ENCODE results near the gene NPIPA2.
"Not testable (repeated sequence)": the region's sequence is repeated elsewhere in the genome, so short reads cannot be mapped to it uniquely, and the experiment has no call there.

Gene NPIPA2

GRCh38 chr16:14742273-14743128 lies at the start of gene NPIPA2:
Gene NPIPA2 (plus strand): TSS chr16:14742533. CDS start chr16:14748066, 5,533 bp downstream.
- H3K4me3 ChIP-seq (ENCODE audit: low read depth, low read length) = not testable (repeated sequence)

DNA sequence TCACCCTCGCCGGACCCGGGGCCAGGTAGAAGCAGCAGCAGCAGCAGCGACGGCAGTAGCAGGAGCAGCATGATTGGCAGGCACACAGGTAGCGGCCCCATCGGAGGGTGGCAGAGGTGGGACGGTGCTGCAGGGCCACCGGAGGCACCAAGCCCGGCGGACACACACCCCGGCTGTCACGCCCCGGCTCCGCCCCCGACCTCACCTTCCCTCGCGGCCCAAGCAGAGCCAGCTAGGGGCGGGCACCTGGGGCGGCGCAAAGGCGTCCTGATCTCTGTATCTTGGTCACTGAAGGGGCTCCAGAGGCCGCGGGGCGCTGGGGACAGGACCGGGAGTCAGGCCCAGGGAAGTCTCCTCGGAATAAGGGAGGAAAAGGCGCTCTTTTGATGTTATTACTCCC lies 48.2 kb upstream of the NPIPA2 start, which contains the start of gene PLA2G10:
Gene PLA2G10 (minus strand): TSS at position 180 of the 400 bp plus-strand sequence. CDS start 79 bp downstream, at position 101.
- not testable (repeated sequence) for H3K4me3 ChIP-seq (ENCODE audit: low read depth, low read length)

DNA sequence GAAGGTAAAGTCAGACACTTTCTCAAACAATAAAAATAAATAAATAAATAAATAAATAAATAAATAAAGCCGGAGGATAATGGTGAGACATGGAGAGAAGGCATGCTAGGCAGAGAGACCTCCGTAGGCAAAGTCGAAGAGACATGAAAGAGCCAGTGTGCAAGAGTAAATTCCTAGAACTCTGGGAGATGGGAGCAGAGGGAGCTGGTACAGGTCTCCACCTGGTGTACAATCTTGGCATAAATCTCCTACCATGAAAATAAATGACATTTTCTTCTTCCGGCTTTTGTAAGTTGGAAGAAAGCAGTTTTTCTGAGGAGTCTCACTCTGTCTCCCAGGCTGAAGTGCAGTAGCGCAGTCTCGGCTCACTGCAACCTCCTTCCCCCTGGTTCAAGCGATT lies 40.5 kb upstream of the NPIPA2 start:
- not testable (repeated sequence) for H3K4me3 ChIP-seq (ENCODE audit: low read depth, low read length)

DNA sequence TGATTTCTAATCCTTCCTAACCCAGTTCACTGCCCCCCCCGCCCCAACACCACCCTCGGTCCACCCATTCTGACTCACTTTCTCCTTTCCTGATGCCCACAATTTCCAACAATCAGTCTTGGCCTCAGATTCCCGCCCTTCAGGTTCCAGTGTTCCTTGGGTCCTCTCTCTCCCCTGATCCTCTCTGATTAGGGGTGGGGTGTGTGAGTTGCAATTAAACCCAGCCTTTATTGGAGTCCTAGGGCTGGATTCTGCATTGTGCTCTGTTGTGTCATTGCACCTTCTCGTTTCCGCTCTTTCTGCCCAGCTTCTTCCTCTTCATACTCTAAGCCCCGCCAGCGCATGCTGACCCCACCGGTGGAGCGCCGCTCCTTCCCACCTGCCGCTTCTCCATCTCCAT lies 39.7 kb upstream of the NPIPA2 start:
- H3K4me3 ChIP-seq (ENCODE audit: low read depth, low read length) = not testable (repeated sequence)

GRCh38 chr16:14703156-14704011 lies 38.9 kb upstream of the NPIPA2 start, which contains the start of gene NPIPA3:
Gene NPIPA3 (plus strand): TSS chr16:14703411. CDS start chr16:14708944, 5,533 bp downstream.
- not testable (repeated sequence) for H3K4me3 ChIP-seq (ENCODE audit: low read depth, low read length)

DNA sequence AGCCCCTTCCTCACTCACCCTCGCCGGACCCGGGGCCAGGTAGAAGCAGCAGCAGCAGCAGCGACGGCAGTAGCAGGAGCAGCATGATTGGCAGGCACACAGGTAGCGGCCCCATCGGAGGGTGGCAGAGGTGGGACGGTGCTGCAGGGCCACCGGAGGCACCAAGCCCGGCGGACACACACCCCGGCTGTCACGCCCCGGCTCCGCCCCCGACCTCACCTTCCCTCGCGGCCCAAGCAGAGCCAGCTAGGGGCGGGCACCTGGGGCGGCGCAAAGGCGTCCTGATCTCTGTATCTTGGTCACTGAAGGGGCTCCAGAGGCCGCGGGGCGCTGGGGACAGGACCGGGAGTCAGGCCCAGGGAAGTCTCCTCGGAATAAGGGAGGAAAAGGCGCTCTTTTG lies 9.1 kb upstream of the NPIPA2 start:
- not testable (repeated sequence) for H3K4me3 ChIP-seq (ENCODE audit: low read depth, low read length)

- not testable (repeated sequence) for H3K4me3 ChIP-seq (ENCODE audit: low read depth, low read length)
These were observed 1.4 kb upstream of the NPIPA2 start for GRCh38 chr16:14740832-14741385.

DNA sequence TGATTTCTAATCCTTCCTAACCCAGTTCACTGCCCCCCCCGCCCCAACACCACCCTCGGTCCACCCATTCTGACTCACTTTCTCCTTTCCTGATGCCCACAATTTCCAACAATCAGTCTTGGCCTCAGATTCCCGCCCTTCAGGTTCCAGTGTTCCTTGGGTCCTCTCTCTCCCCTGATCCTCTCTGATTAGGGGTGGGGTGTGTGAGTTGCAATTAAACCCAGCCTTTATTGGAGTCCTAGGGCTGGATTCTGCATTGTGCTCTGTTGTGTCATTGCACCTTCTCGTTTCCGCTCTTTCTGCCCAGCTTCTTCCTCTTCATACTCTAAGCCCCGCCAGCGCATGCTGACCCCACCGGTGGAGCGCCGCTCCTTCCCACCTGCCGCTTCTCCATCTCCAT lies 539 bp upstream of the NPIPA2 start:
- H3K4me3 ChIP-seq (ENCODE audit: low read depth, low read length) = not testable (repeated sequence)

DNA sequence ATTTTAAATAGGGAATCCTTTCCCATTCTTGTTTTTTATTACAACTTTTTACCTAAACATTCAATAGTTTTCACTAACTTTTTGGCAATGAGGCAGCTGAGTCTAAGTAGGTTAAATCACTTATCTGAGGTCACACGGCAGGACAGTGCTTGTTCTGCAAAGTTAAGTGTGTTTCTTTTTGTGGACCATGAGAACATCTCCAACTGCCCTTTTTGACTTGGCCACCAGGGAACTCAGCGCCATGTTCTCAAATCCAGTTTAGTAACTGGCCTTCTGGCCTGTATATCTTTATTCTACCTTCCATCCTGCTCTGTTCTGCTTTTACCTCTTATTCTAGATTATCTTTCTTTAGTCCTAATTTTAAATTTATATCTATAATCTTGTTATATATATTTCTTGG lies 31.3 kb downstream of the NPIPA2 start:
- not testable (repeated sequence) for H3K4me3 ChIP-seq (ENCODE audit: low read depth, low read length)

DNA sequence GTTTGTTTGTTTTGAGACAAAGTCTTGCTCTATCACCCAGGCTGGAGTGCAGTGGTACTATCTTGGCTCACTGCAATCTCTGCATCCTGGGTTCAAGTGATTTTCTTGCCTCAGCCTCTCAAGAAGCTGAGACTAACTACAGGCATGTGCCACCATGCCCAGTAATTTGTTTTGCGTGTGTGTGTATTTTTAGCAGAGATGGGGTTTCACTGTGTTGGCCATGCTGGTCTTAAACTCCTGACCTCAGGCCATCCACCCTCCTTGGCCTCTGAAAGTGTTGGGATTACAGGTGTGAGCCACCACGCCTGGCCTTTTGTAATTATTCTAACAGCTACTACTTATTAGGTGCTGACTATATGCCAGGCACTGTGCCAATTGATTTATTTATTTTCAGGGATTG lies 33.3 kb downstream of the NPIPA2 start:
- H3K4me3 ChIP-seq (ENCODE audit: low read depth, low read length) = not testable (repeated sequence)

GRCh38 chr16:14776763-14777162 lies 34.4 kb downstream of the NPIPA2 start:
- not testable (repeated sequence) for H3K4me3 ChIP-seq (ENCODE audit: low read depth, low read length)

GRCh38 chr16:14779368-14779877 lies 37.1 kb downstream of the NPIPA2 start:
- not testable (repeated sequence) for H3K4me3 ChIP-seq (ENCODE audit: low read depth, low read length)

- H3K4me3 ChIP-seq (ENCODE audit: low read depth, low read length) = not testable (repeated sequence)
These were observed 43.8 kb downstream of the NPIPA2 start for GRCh38 chr16:14786180-14786579.

GRCh38 chr16:14789577-14789976 lies 47.2 kb downstream of the NPIPA2 start:
- not testable (repeated sequence) for H3K4me3 ChIP-seq (ENCODE audit: low read depth, low read length)

- not testable (repeated sequence) for H3K4me3 ChIP-seq (ENCODE audit: low read depth, low read length)
These were observed 48.1 kb downstream of the NPIPA2 start for GRCh38 chr16:14790320-14790956.

DNA sequence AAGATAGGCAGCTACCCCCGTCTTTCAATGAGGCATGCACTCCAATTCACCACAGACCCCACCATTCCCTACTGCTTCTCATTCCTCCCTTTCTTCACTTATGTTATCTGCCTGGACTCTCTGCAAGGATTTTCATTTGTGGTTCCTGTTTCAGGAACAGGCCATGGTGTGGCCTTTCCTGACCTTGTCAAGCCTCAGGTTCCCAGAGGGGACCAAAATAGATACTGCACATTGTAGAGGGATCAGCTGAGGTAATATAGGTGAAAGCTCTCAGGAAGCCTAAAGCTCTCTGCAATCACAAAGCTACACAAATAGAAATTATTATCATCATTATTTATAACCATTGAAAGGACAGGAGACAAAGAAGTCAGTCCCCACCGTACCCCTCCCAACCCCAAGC lies 50.6 kb downstream of the NPIPA2 start:
- H3K4me3 ChIP-seq (ENCODE audit: low read depth, low read length) = not testable (repeated sequence)

DNA sequence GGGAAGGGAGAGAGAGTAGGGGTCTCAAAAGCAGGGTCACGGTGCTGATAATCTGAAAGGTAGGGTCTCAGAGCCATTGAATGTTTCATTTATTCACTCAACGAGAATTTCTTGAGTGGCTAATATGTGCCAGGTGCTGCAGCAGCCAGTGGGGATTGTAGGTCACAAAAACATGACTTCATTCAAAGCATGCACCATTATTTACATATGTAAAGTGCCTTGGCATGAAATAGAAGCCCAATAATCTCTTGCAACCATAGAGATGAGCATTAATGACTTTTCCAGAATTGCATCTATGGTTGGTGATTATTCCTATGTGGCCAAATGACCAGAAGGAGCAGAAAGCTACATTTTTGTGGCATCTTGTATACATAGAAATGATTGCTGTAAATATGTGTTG lies 55.2 kb downstream of the NPIPA2 start:
- H3K4me3 ChIP-seq (ENCODE audit: low read depth, low read length) = not testable (repeated sequence)

GRCh38 chr16:14803577-14803976 lies 61.2 kb downstream of the NPIPA2 start:
- not testable (repeated sequence) for H3K4me3 ChIP-seq (ENCODE audit: low read depth, low read length)

GRCh38 chr16:14807184-14807678 lies 64.9 kb downstream of the NPIPA2 start:
- H3K4me3 ChIP-seq (ENCODE audit: low read depth, low read length) = not testable (repeated sequence)

DNA sequence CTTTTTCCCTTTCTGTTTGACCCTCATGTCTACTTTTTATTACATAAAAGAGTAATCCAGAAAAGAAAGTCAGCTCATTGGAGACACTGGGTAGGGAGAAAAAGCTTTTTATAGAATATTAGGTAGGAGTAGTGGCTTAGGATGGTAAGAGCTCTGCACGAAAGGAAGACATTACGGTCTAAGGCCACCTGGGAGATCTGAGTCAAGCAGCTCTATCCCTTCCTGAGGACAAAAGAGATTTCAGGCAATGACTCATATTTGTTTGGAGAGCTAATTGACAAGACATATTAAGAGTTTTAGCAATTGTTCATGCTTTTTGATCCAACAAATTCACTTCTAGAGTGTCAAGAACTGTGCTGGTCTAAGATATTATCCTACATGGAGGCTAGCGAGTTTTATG lies 71.6 kb downstream of the NPIPA2 start:
- H3K4me3 ChIP-seq (ENCODE audit: low read depth, low read length) = not testable (repeated sequence)
